Measurements from ENCODE around the gene DYNLT1. TPM values are rescaled to one million over a fixed set of nuclear protein-coding genes. Genes with fewer than 3 reads are reported as not detected.

The DYNLT1 gene
- polyA plus RNA-seq, 2 of the 4 experiments (the other 2 are of a cell fraction): 130 to 174 TPM

- CTCF ChIA-PET: interaction anchor here (1.3 to 2.9 kb wide), 2 partner anchors 376 to 383 kb away, joined by 3 to 10 read pairs; no protein-coding TSS in a partner anchor
- Histone ChIP-seq H3K4me1 (no peaks in the 10 kb centered on the region), H3K4me2 (no peak overlapping the region), H3K4me3 (no peak overlapping the region), H3K27ac (no peak overlapping the region), H3K9me3 (no peaks in the 10 kb centered on the region)
- DNase-seq (ENCODE audit: low read depth in 1 of 2, low spot score in 1 of 2) (no peak), FAIRE-seq (no peak), ATAC-seq (no peak)
- no peak for TF ChIP-seq CHD2 (IDR thresholded peaks at IDR 0.05; ENCODE audit: low read length, partially characterized antibody)
- TF ChIP-seq BHLHE40 (IDR thresholded peaks at IDR 0.05; ENCODE audit: low read depth, low read length): no peak
- no peak for TF ChIP-seq ATOH8 (CRISPR knock-in tag; IDR thresholded peaks at IDR 0.05; ENCODE audit: low read depth)
- WGBS (ENCODE audit: missing lambda C conversion rate): 97% methylated on average over 4 of the region's 4 CpGs
- POLR2A ChIA-PET: no interaction called here
Observed at GRCh38 chr6:158597565-158597964, 47.0 kb downstream of the DYNLT1 start.

- no peak overlapping the region for H3K27ac ChIP-seq
- ATAC-seq (no peak), DNase-seq (ENCODE audit: low read depth in 1 of 2, low spot score in 1 of 2) (no peak), FAIRE-seq (no peak)
- no peak for TF ChIP-seq CEBPB (IDR thresholded peaks at IDR 0.05)
- TF ChIP-seq CHD4 (IDR thresholded peaks at IDR 0.05; ENCODE audit: borderline replicate concordance): no peak
- no peak for TF ChIP-seq NPAS2 (CRISPR knock-in tag; IDR thresholded peaks at IDR 0.05; ENCODE audit: borderline replicate concordance)
- TF ChIP-seq RFX5 (IDR thresholded peaks at IDR 0.05): no peak
- POLR2A ChIA-PET: no interaction called here
- H3K4me2 ChIP-seq: no peak overlapping the region
- H3K4me1 ChIP-seq: no peaks in the 10 kb centered on the region
- H3K9me3 ChIP-seq: no peaks in the 10 kb centered on the region
- WGBS (ENCODE audit: missing lambda C conversion rate): 81% methylated on average over 6 of the region's 6 CpGs
- CTCF ChIA-PET: interaction anchor here (2.9 kb wide), 2 partner anchors 8 to 375 kb away, joined by 9 to 10 read pairs; no protein-coding TSS in a partner anchor
- no peak overlapping the region for H3K4me3 ChIP-seq
Observed at GRCh38 chr6:158596861-158597260, 47.7 kb downstream of the DYNLT1 start.

GRCh38 chr6:158595223-158595622 lies 49.3 kb downstream of the DYNLT1 start:
- FAIRE-seq: no peak
- no peak overlapping the region for H3K4me2 ChIP-seq
- no peak overlapping the region for H3K4me3 ChIP-seq
- H3K4me1 ChIP-seq: no peaks in the 10 kb centered on the region
- ATAC-seq: peak in 1 of 2 experiments; percentile 46; a peak in 1 of 6 replicates
- DNase-seq (ENCODE audit: low read depth in 1 of 2, low spot score in 1 of 2): no peak
- no peaks in the 10 kb centered on the region for H3K9me3 ChIP-seq
- no peak overlapping the region for H3K27ac ChIP-seq
- TF ChIP-seq RAD21 (conservative IDR thresholded peaks at IDR 0.05 in 1 of 2, IDR thresholded peaks at IDR 0.05 in 1 of 2) (no peak), ATOH8 (CRISPR knock-in tag; IDR thresholded peaks at IDR 0.05; ENCODE audit: low read depth) (no peak)
- ChIA-PET POLR2A (no interaction called here), CTCF (interaction anchor here (1.2 to 2.9 kb wide), 4 partner anchors 10 to 381 kb away, joined by 3 to 10 read pairs (median 6); no protein-coding TSS in a partner anchor)
- WGBS (ENCODE audit: missing lambda C conversion rate): 92% methylated on average over 5 of the region's 5 CpGs

GRCh38 chr6:158593670-158594069 lies 50.9 kb downstream of the DYNLT1 start:
- Histone ChIP-seq H3K27ac (no peak overlapping the region), H3K4me2 (no peak overlapping the region), H3K9me3 (no peaks in the 10 kb centered on the region), H3K4me3 (no peak overlapping the region), H3K4me1 (no peaks in the 10 kb centered on the region)
- POLR2A ChIA-PET: no interaction called here
- 94% methylated on average over 3 of the region's 3 CpGs for WGBS (ENCODE audit: missing lambda C conversion rate)
- FAIRE-seq (no peak), DNase-seq (ENCODE audit: low read depth in 1 of 2, low spot score in 1 of 2) (no peak), ATAC-seq (no peak)
- CTCF ChIA-PET: interaction anchor here (0.6 to 2.1 kb wide), 4 partner anchors 15 to 379 kb away, joined by 3 to 5 read pairs (median 4); no protein-coding TSS in a partner anchor
- no peak for TF ChIP-seq E2F6 (IDR thresholded peaks at IDR 0.05; ENCODE audit: borderline replicate concordance, low read depth)
- TF ChIP-seq KDM1A (IDR thresholded peaks at IDR 0.05; ENCODE audit: low read depth): no peak
- no peak for TF ChIP-seq HOXB5 (CRISPR knock-in tag; IDR thresholded peaks at IDR 0.05)

- ATAC-seq (no peak), DNase-seq (ENCODE audit: low read depth in 1 of 2, low spot score in 1 of 2) (no peak), FAIRE-seq (no peak)
- Histone ChIP-seq H3K4me3 (no peak overlapping the region), H3K27ac (no peak overlapping the region), H3K9me3 (no peaks in the 10 kb centered on the region), H3K4me2 (no peak overlapping the region), H3K4me1 (no peaks in the 10 kb centered on the region)
- POLR2A ChIA-PET: no interaction called here
- CTCF ChIA-PET: interaction anchor here (0.9 to 1.6 kb wide), 2 partner anchors 19 to 371 kb away, joined by 3 to 5 read pairs; no protein-coding TSS in a partner anchor
- TF ChIP-seq HEYL (CRISPR knock-in tag; IDR thresholded peaks at IDR 0.05): no peak
- TF ChIP-seq MAFK (IDR thresholded peaks at IDR 0.05; ENCODE audit: partially characterized antibody): no peak
- TF ChIP-seq GATA3 (IDR thresholded peaks at IDR 0.05; ENCODE audit: borderline replicate concordance): no peak
- WGBS (ENCODE audit: missing lambda C conversion rate): 88% methylated on average over 4 of the region's 4 CpGs
Observed at GRCh38 chr6:158591810-158592209, 52.7 kb downstream of the DYNLT1 start.

Measured in A549 (cell line).